ENCODE results near the gene PKIB.

Gene PKIB

GRCh38 chr6:122663981-122664380 lies 53.8 kb downstream of the PKIB start:
- Histone ChIP-seq H3K79me2 (no peaks in the 10 kb centered on the region), H3K27ac (no peak overlapping the region), H2AFZ (no peak overlapping the region), H3K4me2 (ENCODE audit: low read length) (no peak overlapping the region), H3K27me3 (ENCODE audit: control insufficient read depth, insufficient read depth, low read length) (no peaks in the 10 kb centered on the region), H3K9me3 (ENCODE audit: control insufficient read depth, low read length) (no peaks in the 10 kb centered on the region), H3K4me1 (no peaks in the 10 kb centered on the region), H3K36me3 (ENCODE audit: control insufficient read depth, insufficient read depth, low read length) (no peaks in the 10 kb centered on the region), H3K9ac (no peak overlapping the region), H3K4me3 (ENCODE audit: low read depth, low read length) (no peak overlapping the region)
- TF ChIP-seq, protein P1, sequence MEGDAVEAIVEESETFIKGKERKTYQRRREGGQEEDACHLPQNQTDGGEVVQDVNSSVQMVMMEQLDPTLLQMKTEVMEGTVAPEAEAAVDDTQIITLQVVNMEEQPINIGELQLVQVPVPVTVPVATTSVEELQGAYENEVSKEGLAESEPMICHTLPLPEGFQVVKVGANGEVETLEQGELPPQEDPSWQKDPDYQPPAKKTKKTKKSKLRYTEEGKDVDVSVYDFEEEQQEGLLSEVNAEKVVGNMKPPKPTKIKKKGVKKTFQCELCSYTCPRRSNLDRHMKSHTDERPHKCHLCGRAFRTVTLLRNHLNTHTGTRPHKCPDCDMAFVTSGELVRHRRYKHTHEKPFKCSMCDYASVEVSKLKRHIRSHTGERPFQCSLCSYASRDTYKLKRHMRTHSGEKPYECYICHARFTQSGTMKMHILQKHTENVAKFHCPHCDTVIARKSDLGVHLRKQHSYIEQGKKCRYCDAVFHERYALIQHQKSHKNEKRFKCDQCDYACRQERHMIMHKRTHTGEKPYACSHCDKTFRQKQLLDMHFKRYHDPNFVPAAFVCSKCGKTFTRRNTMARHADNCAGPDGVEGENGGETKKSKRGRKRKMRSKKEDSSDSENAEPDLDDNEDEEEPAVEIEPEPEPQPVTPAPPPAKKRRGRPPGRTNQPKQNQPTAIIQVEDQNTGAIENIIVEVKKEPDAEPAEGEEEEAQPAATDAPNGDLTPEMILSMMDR (IDR thresholded peaks at IDR 0.05): no peak

DNA sequence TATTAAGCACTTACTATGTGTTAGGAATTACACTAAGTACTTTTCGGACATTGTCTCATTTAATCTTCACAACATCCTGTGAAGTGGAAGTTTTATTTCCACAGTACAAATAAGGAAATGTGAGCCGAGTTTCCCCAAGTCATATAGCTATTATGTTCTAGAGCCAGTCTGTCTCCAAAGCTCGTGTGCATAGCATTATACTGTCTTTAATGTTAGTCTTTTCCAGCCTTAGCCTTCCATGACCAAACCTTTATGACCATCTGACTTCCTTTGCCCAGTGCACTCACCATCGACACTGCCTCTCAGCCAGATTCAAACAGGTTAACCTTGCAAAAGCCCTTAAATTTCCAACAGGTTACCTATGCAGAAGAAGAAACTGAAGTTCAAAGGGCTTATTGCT lies 55.7 kb downstream of the PKIB start:
- Histone ChIP-seq H3K9me3 (ENCODE audit: control insufficient read depth, low read length) (no peaks in the 10 kb centered on the region), H3K9ac (no peak overlapping the region), H3K4me2 (ENCODE audit: low read length) (no peak overlapping the region), H3K27ac (no peak overlapping the region), H3K27me3 (ENCODE audit: control insufficient read depth, insufficient read depth, low read length) (no peaks in the 10 kb centered on the region), H2AFZ (no peak overlapping the region), H3K4me3 (ENCODE audit: low read depth, low read length) (no peak overlapping the region), H3K4me1 (no peaks in the 10 kb centered on the region), H3K36me3 (ENCODE audit: control insufficient read depth, insufficient read depth, low read length) (no peaks in the 10 kb centered on the region), H3K79me2 (no peaks in the 10 kb centered on the region)
- TF ChIP-seq, protein P1 (IDR thresholded peaks at IDR 0.05): no peak

DNA sequence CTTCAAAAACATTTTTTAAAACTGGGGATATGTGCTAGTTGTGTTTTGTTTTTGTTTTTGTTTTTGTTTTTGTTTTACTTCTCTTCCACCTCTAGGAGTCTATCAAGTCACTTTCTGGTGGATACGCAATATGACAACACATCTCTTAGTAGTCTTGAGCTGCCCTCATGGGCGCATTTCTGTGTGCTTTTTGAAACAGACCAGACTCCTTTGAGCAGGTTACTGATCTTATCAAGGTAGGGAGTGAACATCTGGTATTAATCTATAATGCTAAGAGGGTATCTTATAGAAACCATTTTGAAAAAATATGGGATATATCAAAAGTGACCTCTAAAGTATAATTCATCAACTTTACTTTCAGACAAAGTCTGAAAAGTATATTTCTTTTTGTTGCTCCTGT lies 56.2 kb downstream of the PKIB start:
- TF ChIP-seq, protein P1 (IDR thresholded peaks at IDR 0.05): no peak
- no peaks in the 10 kb centered on the region for H3K9me3 ChIP-seq (ENCODE audit: control insufficient read depth, low read length)
- no peak overlapping the region for H3K27ac ChIP-seq
- H3K9ac ChIP-seq: no peak overlapping the region
- H3K36me3 ChIP-seq (ENCODE audit: control insufficient read depth, insufficient read depth, low read length): no peaks in the 10 kb centered on the region
- no peak overlapping the region for H3K4me2 ChIP-seq (ENCODE audit: low read length)
- no peak overlapping the region for H3K4me3 ChIP-seq (ENCODE audit: low read depth, low read length)
- no peak overlapping the region for H2AFZ ChIP-seq
- H3K4me1 ChIP-seq: no peaks in the 10 kb centered on the region
- no peaks in the 10 kb centered on the region for H3K27me3 ChIP-seq (ENCODE audit: control insufficient read depth, insufficient read depth, low read length)
- no peaks in the 10 kb centered on the region for H3K79me2 ChIP-seq

DNA sequence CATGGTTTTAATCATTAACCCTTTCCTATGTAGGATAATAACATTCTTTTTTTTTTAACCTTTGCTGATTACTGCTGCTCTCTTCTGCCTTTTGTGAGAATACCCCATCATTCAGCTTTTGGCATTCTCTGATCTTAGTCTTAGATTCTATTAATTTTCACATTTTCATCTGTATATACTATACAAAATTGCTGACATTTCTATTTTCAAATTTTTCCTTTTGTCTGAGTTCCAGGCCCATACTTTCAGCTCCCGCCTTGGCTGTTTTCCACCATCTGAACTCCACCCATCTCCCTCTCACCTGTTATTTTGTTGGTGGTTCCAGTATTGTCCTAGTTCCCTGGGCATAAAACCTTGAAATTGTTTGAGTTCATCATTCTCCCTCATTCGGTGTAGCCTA lies 59.2 kb downstream of the PKIB start:
- H3K4me3 ChIP-seq (ENCODE audit: low read depth, low read length): no peak overlapping the region
- no peaks in the 10 kb centered on the region for H3K27me3 ChIP-seq (ENCODE audit: control insufficient read depth, insufficient read depth, low read length)
- H3K4me2 ChIP-seq (ENCODE audit: low read length): no peak overlapping the region
- no peak overlapping the region for H3K27ac ChIP-seq
- H3K9me3 ChIP-seq (ENCODE audit: control insufficient read depth, low read length): no peaks in the 10 kb centered on the region
- peaks cover 3% of the 10 kb centered on the region for H3K4me1 ChIP-seq
- H3K79me2 ChIP-seq: no peaks in the 10 kb centered on the region
- H3K36me3 ChIP-seq (ENCODE audit: control insufficient read depth, insufficient read depth, low read length): no peaks in the 10 kb centered on the region
- no peak overlapping the region for H3K9ac ChIP-seq
- TF ChIP-seq, protein P1 (IDR thresholded peaks at IDR 0.05): no peak
- no peak overlapping the region for H2AFZ ChIP-seq

GRCh38 chr6:122669868-122670267 lies 59.7 kb downstream of the PKIB start:
- Histone ChIP-seq H3K9ac (no peak overlapping the region), H3K4me3 (ENCODE audit: low read depth, low read length) (no peak overlapping the region), H3K79me2 (no peaks in the 10 kb centered on the region), H3K27me3 (ENCODE audit: control insufficient read depth, insufficient read depth, low read length) (no peaks in the 10 kb centered on the region), H3K36me3 (ENCODE audit: control insufficient read depth, insufficient read depth, low read length) (no peaks in the 10 kb centered on the region), H3K4me2 (ENCODE audit: low read length) (no peak overlapping the region), H2AFZ (no peak overlapping the region), H3K27ac (no peak overlapping the region), H3K9me3 (ENCODE audit: control insufficient read depth, low read length) (no peaks in the 10 kb centered on the region), H3K4me1 (peaks cover 5% of the 10 kb centered on the region)
- TF ChIP-seq, protein P1 (IDR thresholded peaks at IDR 0.05): no peak
